ENCODE measurements around the gene CD69.

DNA sequence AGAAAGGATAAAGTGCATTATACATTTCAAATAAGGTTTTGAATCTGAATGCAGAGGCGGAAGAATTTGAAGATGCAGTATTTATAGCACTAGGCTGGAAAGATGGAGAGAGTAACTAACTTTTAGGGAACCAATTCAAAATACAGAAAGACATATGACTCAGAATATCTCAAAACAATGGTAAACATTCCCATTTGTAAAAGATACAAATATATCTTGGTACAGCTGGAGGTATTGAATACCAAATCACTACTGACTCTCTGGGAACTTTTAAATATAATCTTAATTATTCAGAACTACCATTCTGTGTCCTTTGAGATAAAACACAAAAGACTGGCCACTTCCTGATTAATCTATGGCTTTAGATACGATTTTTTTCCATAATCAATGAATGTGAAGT, 5.1 kb downstream of the CD69 start:
- TF ChIP-seq, protein P1, sequence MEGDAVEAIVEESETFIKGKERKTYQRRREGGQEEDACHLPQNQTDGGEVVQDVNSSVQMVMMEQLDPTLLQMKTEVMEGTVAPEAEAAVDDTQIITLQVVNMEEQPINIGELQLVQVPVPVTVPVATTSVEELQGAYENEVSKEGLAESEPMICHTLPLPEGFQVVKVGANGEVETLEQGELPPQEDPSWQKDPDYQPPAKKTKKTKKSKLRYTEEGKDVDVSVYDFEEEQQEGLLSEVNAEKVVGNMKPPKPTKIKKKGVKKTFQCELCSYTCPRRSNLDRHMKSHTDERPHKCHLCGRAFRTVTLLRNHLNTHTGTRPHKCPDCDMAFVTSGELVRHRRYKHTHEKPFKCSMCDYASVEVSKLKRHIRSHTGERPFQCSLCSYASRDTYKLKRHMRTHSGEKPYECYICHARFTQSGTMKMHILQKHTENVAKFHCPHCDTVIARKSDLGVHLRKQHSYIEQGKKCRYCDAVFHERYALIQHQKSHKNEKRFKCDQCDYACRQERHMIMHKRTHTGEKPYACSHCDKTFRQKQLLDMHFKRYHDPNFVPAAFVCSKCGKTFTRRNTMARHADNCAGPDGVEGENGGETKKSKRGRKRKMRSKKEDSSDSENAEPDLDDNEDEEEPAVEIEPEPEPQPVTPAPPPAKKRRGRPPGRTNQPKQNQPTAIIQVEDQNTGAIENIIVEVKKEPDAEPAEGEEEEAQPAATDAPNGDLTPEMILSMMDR (IDR thresholded peaks at IDR 0.05; ENCODE audit: low read depth, low read length, poor library complexity, severe bottlenecking), result no peak
- no peak for TF ChIP-seq EZH2phosphoT487 (IDR thresholded peaks at IDR 0.05; ENCODE audit: borderline replicate concordance, low read length)

All from DOHH2 (cell line).